GM23248 (cell line): ENCODE results near the gene ZNF783.

Experiments
- EZH2 ChIP-seq: fragments of 200-600 bp; sonication (generic); IDR thresholded peaks from 2 replicates; pipeline ENCODE4 v1.6.1; 2018; ENCODE audit warnings: antibody characterized with exemption, mild to moderate bottlenecking; ENCODE audit not compliant: insufficient read depth, poor library complexity, severe bottlenecking
- EZH2phosphoT487 ChIP-seq: fragments of 200-600 bp; sonication (generic); IDR thresholded peaks from 2 replicates; pipeline ENCODE4 v1.6.1; 2018; ENCODE audit warnings: antibody characterized with exemption, moderate library complexity, mild to moderate bottlenecking, low read depth; ENCODE audit not compliant: insufficient read depth

DNA sequence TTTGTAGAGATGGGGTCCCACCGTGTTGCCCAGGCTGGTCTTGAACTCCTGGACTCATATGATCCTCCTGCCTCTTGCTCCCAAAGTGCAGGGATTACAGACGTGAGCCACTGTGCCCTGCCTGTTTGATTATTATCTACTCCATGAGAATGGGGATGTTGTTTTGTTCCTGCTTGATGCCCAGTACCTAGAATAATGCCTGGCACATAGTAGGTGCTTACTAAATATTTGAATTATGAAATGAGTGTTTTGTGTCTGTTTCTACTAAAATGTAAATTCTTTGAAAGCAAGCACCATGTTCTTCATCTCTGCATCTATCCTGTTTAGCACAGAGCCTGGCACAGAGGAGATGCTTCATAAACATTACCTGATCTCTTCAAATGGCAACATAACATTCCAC lies 40.9 kb downstream of the ZNF783 start:
- TF ChIP-seq EZH2phosphoT487 (no peak), EZH2 (no peak)
